Stomach (tissue), 8 donors: ENCODE measurements around the gene SDHC. TPM values are rescaled to one million over a fixed set of nuclear protein-coding genes. Genes with fewer than 3 reads are reported as not detected.

Source experiments
- polyA plus RNA-seq, 3 donors: library from polyadenylated mRNA; stranded (reverse); fragments of 200-250 nt; gene quantifications; one replicate each; pipeline ENCODE4 v1.2.3, GENCODE V29; 2013
- small RNA-seq, 4 donors: library from RNA; depleted of rRNA; stranded (forward); fragments of <200 nt; gene quantifications; one replicate each; pipeline ENCODE3, GENCODE V24; 2016
- total RNA-seq, 5 donors: library from RNA; depleted of rRNA; stranded (reverse); fragments of >200 nt; gene quantifications; one replicate each; pipeline versions ENCODE4 v1.1.0 to v1.2.3, GENCODE V29; 2014 to 2016
- donor health status: healthy with polysubstance abuse.
- donor health status: Bipolar disorder and iron deficiency.
- donor health status: healthy.

The SDHC gene
- total and polyA plus RNA-seq, 8 donors = 28.3 to 165 (median 92.3) TPM

Small RNAs within 50 kb of the gene (small RNA-seq; reads per million reads assigned to genes)
- gene AL592295.2 (0 reads per million in 4 donors), gene RNU6-481P (0 reads per million in 4 donors)

Other genes starting within 250 kb of the SDHC start
- gene ARHGAP30, start 244.5 kb upstream of the SDHC start, total RNA-seq = 10 to 100 TPM in 3 of 5 donors, 1 to 10 TPM in 2; 2.6 to 28.6 (median 12.9) TPM
- gene ARHGAP30, start 244.5 kb upstream of the SDHC start, polyA plus RNA-seq = 1 to 10 TPM; 2.8 to 5.5 (median 4.6) TPM
- 10 to 100 TPM in 2 of 5 donors, 1 to 10 TPM in 3; 2.0 to 20.3 (median 7.0) TPM for gene NECTIN4, start 224.8 kb upstream of the SDHC start, total RNA-seq
- gene NECTIN4, start 224.8 kb upstream of the SDHC start, polyA plus RNA-seq = 10 to 100 TPM in 1 of 3 donors, 1 to 10 TPM in 2; 1.7 to 14.2 (median 2.6) TPM
- gene KLHDC9, start 216.0 kb upstream of the SDHC start, total RNA-seq = 10 to 100 TPM in 1 of 5 donors, 1 to 10 TPM in 4; 1.3 to 41.4 (median 2.4) TPM
- 1 to 10 TPM; 4.7 to 6.3 (median 5.3) TPM for gene KLHDC9, start 216.0 kb upstream of the SDHC start, polyA plus RNA-seq
- gene PFDN2, start 196.3 kb upstream of the SDHC start, total RNA-seq = 10 to 100 TPM in 3 of 5 donors, not detected in 2; 11.6 to 21.3 (median 19.3) TPM
- gene PFDN2, start 196.3 kb upstream of the SDHC start, polyA plus RNA-seq = 100 to 1,000 TPM in 2 of 3 donors, 10 to 100 TPM in 1; 97.5 to 166 (median 122) TPM
- 10 to 100 TPM in 4 of 5 donors, 1 to 10 TPM in 1; 8.8 to 77.9 (median 20.9) TPM for gene NIT1, start 196.3 kb upstream of the SDHC start, total RNA-seq
- 10 to 100 TPM; 20.0 to 34.2 (median 27.3) TPM for gene NIT1, start 196.3 kb upstream of the SDHC start, polyA plus RNA-seq
- 10 to 100 TPM in 3 of 5 donors, 1 to 10 TPM in 2; 2.3 to 35.9 (median 14.3) TPM for gene DEDD, start 181.7 kb upstream of the SDHC start, total RNA-seq
- 10 to 100 TPM; 16.5 to 31.9 (median 18.6) TPM for gene DEDD, start 181.7 kb upstream of the SDHC start, polyA plus RNA-seq
- 10 to 100 TPM in 4 of 5 donors, not detected in 1; 21.9 to 95.1 (median 33.6) TPM for gene UFC1, start 160.4 kb upstream of the SDHC start, total RNA-seq
- gene UFC1, start 160.4 kb upstream of the SDHC start, polyA plus RNA-seq = 100 to 1,000 TPM; 163 to 206 (median 203) TPM
- 10 to 100 TPM; 13.6 to 35.3 (median 22.9) TPM for gene USP21, start 154.9 kb upstream of the SDHC start, total RNA-seq
- 10 to 100 TPM; 16.2 to 23.2 (median 16.9) TPM for gene USP21, start 154.9 kb upstream of the SDHC start, polyA plus RNA-seq
- gene PPOX, start 148.0 kb upstream of the SDHC start, total RNA-seq = 10 to 100 TPM in 4 of 5 donors, 1 to 10 TPM in 1; 9.5 to 52.7 (median 44.9) TPM
- 10 to 100 TPM; 16.8 to 32.0 (median 31.6) TPM for gene PPOX, start 148.0 kb upstream of the SDHC start, polyA plus RNA-seq
- 10 to 100 TPM; 12.2 to 25.8 (median 17.3) TPM for gene B4GALT3, start 136.9 kb upstream of the SDHC start, total RNA-seq
- gene B4GALT3, start 136.9 kb upstream of the SDHC start, polyA plus RNA-seq = 10 to 100 TPM; 17.5 to 21.7 (median 18.8) TPM
- gene ADAMTS4, start 115.3 kb upstream of the SDHC start, total RNA-seq = 10 to 100 TPM in 2 of 5 donors, 1 to 10 TPM in 2, under 1 TPM in 1; 0.89 to 20.6 (median 2.8) TPM
- gene ADAMTS4, start 115.3 kb upstream of the SDHC start, polyA plus RNA-seq = 1 to 10 TPM; 1.1 to 4.2 (median 1.4) TPM
- 100 to 1,000 TPM in 2 of 5 donors, 10 to 100 TPM in 2, 1 to 10 TPM in 1; 9.9 to 165 (median 85.7) TPM for gene NDUFS2, start 112.0 kb upstream of the SDHC start, total RNA-seq
- 10 to 100 TPM; 55.6 to 83.4 (median 81.9) TPM for gene NDUFS2, start 112.0 kb upstream of the SDHC start, polyA plus RNA-seq
- gene FCER1G, start 99.1 kb upstream of the SDHC start, total RNA-seq = 10 to 100 TPM in 2 of 5 donors, 1 to 10 TPM in 2, not detected in 1; 1.4 to 27.0 (median 7.4) TPM
- gene FCER1G, start 99.1 kb upstream of the SDHC start, polyA plus RNA-seq = 100 to 1,000 TPM in 1 of 3 donors, 10 to 100 TPM in 2; 35.4 to 101 (median 50.6) TPM
- 1 to 10 TPM in 1 of 5 donors, not detected in 4; 5.3 TPM for gene APOA2, start 90.8 kb upstream of the SDHC start, total RNA-seq
- not detected for gene APOA2, start 90.8 kb upstream of the SDHC start, polyA plus RNA-seq
- gene TOMM40L, start 88.3 kb upstream of the SDHC start, total RNA-seq = 1 to 10 TPM in 4 of 5 donors, under 1 TPM in 1; 0.58 to 7.3 (median 5.8) TPM
- 1 to 10 TPM; 7.9 to 9.9 (median 9.8) TPM for gene TOMM40L, start 88.3 kb upstream of the SDHC start, polyA plus RNA-seq
- under 1 TPM in 1 of 5 donors, not detected in 4; 0.55 TPM for gene NR1I3, start 76.2 kb upstream of the SDHC start, total RNA-seq
- gene NR1I3, start 76.2 kb upstream of the SDHC start, polyA plus RNA-seq = not detected
- 10 to 100 TPM in 2 of 5 donors, not detected in 3; 17.6 to 19.4 TPM for gene PCP4L1, start 55.6 kb upstream of the SDHC start, total RNA-seq
- 10 to 100 TPM in 1 of 3 donors, not detected in 2; 12.6 TPM for gene PCP4L1, start 55.6 kb upstream of the SDHC start, polyA plus RNA-seq
- gene MPZ, start 4.4 kb upstream of the SDHC start, total RNA-seq = 10 to 100 TPM in 1 of 5 donors, 1 to 10 TPM in 1, not detected in 3; 1.3 to 15.1 TPM
- gene MPZ, start 4.4 kb upstream of the SDHC start, polyA plus RNA-seq = 1 to 10 TPM; 1.4 to 2.8 (median 2.3) TPM
- not detected for gene CFAP126, start 53.5 kb downstream of the SDHC start, total RNA-seq
- not detected for gene CFAP126, start 53.5 kb downstream of the SDHC start, polyA plus RNA-seq
- gene FCGR2A, start 191.1 kb downstream of the SDHC start, total RNA-seq = 10 to 100 TPM in 3 of 5 donors, 1 to 10 TPM in 2; 2.0 to 91.0 (median 24.3) TPM
- 10 to 100 TPM in 2 of 3 donors, 1 to 10 TPM in 1; 4.5 to 26.6 (median 12.2) TPM for gene FCGR2A, start 191.1 kb downstream of the SDHC start, polyA plus RNA-seq
- gene HSPA6, start 210.2 kb downstream of the SDHC start, total RNA-seq = under 1 TPM in 3 of 5 donors, not detected in 2; 0.45 to 0.73 (median 0.58) TPM
- gene HSPA6, start 210.2 kb downstream of the SDHC start, polyA plus RNA-seq = 1 to 10 TPM in 1 of 3 donors, under 1 TPM in 2; 0.61 to 2.9 (median 0.98) TPM
- 10 to 100 TPM in 2 of 5 donors, 1 to 10 TPM in 2, not detected in 1; 2.2 to 13.5 (median 9.8) TPM for gene FCGR3A, start 235.4 kb downstream of the SDHC start, total RNA-seq
- gene FCGR3A, start 235.4 kb downstream of the SDHC start, polyA plus RNA-seq = 10 to 100 TPM in 1 of 3 donors, 1 to 10 TPM in 2; 2.8 to 18.0 (median 5.8) TPM